H1 (cell line): ENCODE results near the gene SLC66A1. TPM values are rescaled to one million over a fixed set of nuclear protein-coding genes. Genes with fewer than 3 reads are reported as not detected.

Experiments used
- CTCF ChIA-PET: fragments of 300-600 bp; sonication (Branson Sonifier 250); formaldehyde crosslinking; loops from one replicate; lab custom pipeline; 2021; ENCODE audit not compliant: partially characterized antibody; lab: Charles Lee
- POLR2A ChIA-PET: fragments of 300-600 bp; sonication (Branson Sonifier 250); formaldehyde crosslinking; loops from one replicate; lab custom pipeline; 2021; ENCODE audit warnings: inconsistent platforms; ENCODE audit not compliant: partially characterized antibody; lab: Charles Lee
- DNase-seq, 2 experiments: peaks; one replicate each; pipeline versions ENCODE4 v3.0.0 to v3.0.0-alpha.2; 2010 to 2022; ENCODE audit warnings: low spot score in 2 of 2, low read depth in 1 of 2, mixed read lengths in 1 of 2
- FAIRE-seq: peaks from 2 replicates; lab custom pipeline; 2011; peaks lifted over from hg19 to GRCh38; lab: Jason Lieb, UNC
- H2AFZ ChIP-seq: 2 replicates; pipeline ENCODE4 v1.8.1; 2012; ENCODE audit warnings: low read length, inconsistent platforms
- H2AK5ac ChIP-seq: 2 replicates; pipeline ENCODE4 v1.6.1; 2013; ENCODE audit warnings: low read depth, low read length
- H2BK120ac ChIP-seq: replicated peaks from 2 replicates; pipeline ENCODE3; 2013; ENCODE audit warnings: low read depth, low read length, inconsistent platforms
- H2BK12ac ChIP-seq: 2 replicates; pipeline ENCODE4 v1.6.1; 2013; ENCODE audit warnings: low read depth, low read length
- H2BK15ac ChIP-seq: 2 replicates; pipeline ENCODE4 v1.6.1; 2013; ENCODE audit warnings: low read length
- H2BK20ac ChIP-seq: 2 replicates; pipeline ENCODE4 v1.6.1; 2013; ENCODE audit warnings: low read length
- H2BK5ac ChIP-seq: 2 replicates; pipeline ENCODE4 v1.6.1; 2013; ENCODE audit warnings: low read depth, low read length
- H3K14ac ChIP-seq: 2 replicates; pipeline ENCODE4 v1.6.1; 2013; ENCODE audit warnings: inconsistent platforms; ENCODE audit not compliant: insufficient read length
- H3K18ac ChIP-seq: 2 replicates; pipeline ENCODE4 v1.6.1; 2013; ENCODE audit warnings: low read length; ENCODE audit errors: extremely low read depth
- H3K23ac ChIP-seq: 2 replicates; pipeline ENCODE4 v1.6.1; 2013; ENCODE audit warnings: inconsistent platforms; ENCODE audit not compliant: insufficient read length
- H3K23me2 ChIP-seq: 2 replicates; pipeline ENCODE4 v1.6.1; 2013; ENCODE audit warnings: low read depth, low read length
- H3K27ac ChIP-seq: 2 replicates; pipeline ENCODE4 v1.6.1; 2011; ENCODE audit warnings: low read depth, low read length, inconsistent platforms
- H3K27me3 ChIP-seq, 4 experiments: replicated peaks in 1 of 4; 1 replicate in 1 of 4; 2 replicates in 3 of 4; pipeline versions ENCODE4 v1.6.1 to v1.8.1; 2011 to 2013; ENCODE audit warnings: low read length in 3 of 4, mild to moderate bottlenecking in 3 of 4, inconsistent platforms in 2 of 4, mixed read lengths in 2 of 4, moderate library complexity in 1 of 4; ENCODE audit not compliant: control insufficient read depth in 3 of 4, insufficient read depth in 3 of 4; ENCODE audit errors: extremely low read depth in 1 of 4
- H3K36me3 ChIP-seq, 4 experiments: 2 replicates each; pipeline versions ENCODE4 v1.6.1 to v1.8.1; 2011 to 2013; ENCODE audit warnings: mild to moderate bottlenecking in 4 of 4, low read length in 3 of 4, moderate library complexity in 2 of 4, control low read depth in 1 of 4, inconsistent platforms in 1 of 4; ENCODE audit not compliant: insufficient read depth in 4 of 4, control insufficient read depth in 2 of 4
- H3K4ac ChIP-seq: replicated peaks from 2 replicates; pipeline ENCODE3; 2013; ENCODE audit warnings: low read length, low read depth, mixed read lengths, inconsistent platforms; ENCODE audit not compliant: insufficient read length
- H3K4me1 ChIP-seq, 4 experiments: replicated peaks in 1 of 4; 1 replicate in 1 of 4; 2 replicates in 3 of 4; pipeline versions ENCODE4 v1.6.1 to v1.8.1; 2011 to 2013; ENCODE audit warnings: low read length in 3 of 4, inconsistent platforms in 2 of 4, mixed read lengths in 1 of 4; ENCODE audit not compliant: insufficient read depth in 4 of 4, control insufficient read depth in 3 of 4
- H3K4me2 ChIP-seq, 2 experiments: 2 replicates each; pipeline versions ENCODE4 v1.6.1 to v1.8.1; 2011 to 2013; ENCODE audit warnings: low read depth in 2 of 2, low read length in 2 of 2, control low read depth in 1 of 2, inconsistent platforms in 1 of 2, mild to moderate bottlenecking in 1 of 2; ENCODE audit not compliant: insufficient read depth in 1 of 2
- H3K4me3 ChIP-seq, 4 experiments: fragments of 200-600, 300-600 bp in 1 of 4; sonication (generic), shearing (Covaris generic), sonication (Bioruptor Twin) in 1 of 4; 2 replicates each; pipeline versions ENCODE4 v1.5.1 to v1.8.1; 2011 to 2016; ENCODE audit warnings: low read length in 4 of 4, low read depth in 3 of 4, control low read depth in 2 of 4, inconsistent platforms in 2 of 4, mild to moderate bottlenecking in 2 of 4, mixed read lengths in 1 of 4, moderate library complexity in 1 of 4; ENCODE audit not compliant: insufficient read depth in 2 of 4; ENCODE audit errors: extremely low read depth in 1 of 4
- H3K56ac ChIP-seq: replicated peaks from 2 replicates; pipeline ENCODE3; 2013; ENCODE audit warnings: low read depth, mild to moderate bottlenecking, mixed read lengths, low read length, inconsistent platforms; ENCODE audit not compliant: insufficient read length
- H3K79me1 ChIP-seq: 2 replicates; pipeline ENCODE4 v1.6.1; 2013; ENCODE audit warnings: low read depth, low read length, control low read depth
- H3K79me2 ChIP-seq, 2 experiments: 2 replicates each; pipeline versions ENCODE4 v1.6.1 to v1.8.1; 2012 to 2013; ENCODE audit warnings: low read length in 2 of 2, mild to moderate bottlenecking in 2 of 2, inconsistent platforms in 1 of 2; ENCODE audit not compliant: insufficient read depth in 2 of 2, control insufficient read depth in 1 of 2
- H3K9ac ChIP-seq, 4 experiments: replicated peaks in 1 of 4; 1 replicate in 1 of 4; 2 replicates in 3 of 4; pipeline versions ENCODE4 v1.6.1 to v1.8.1; 2011 to 2013; ENCODE audit warnings: low read depth in 3 of 4, low read length in 3 of 4, control low read depth in 2 of 4, mild to moderate bottlenecking in 2 of 4, moderate library complexity in 2 of 4, inconsistent platforms in 1 of 4; ENCODE audit errors: extremely low read depth in 1 of 4
- H3K9me3 ChIP-seq, 2 experiments: 2 replicates each; pipeline versions ENCODE4 v1.6.1 to v1.8.1; 2012 to 2013; ENCODE audit warnings: mild to moderate bottlenecking in 2 of 2, moderate library complexity in 2 of 2, control low read depth in 1 of 2, inconsistent platforms in 1 of 2, low read depth in 1 of 2, low read length in 1 of 2, mixed read lengths in 1 of 2; ENCODE audit not compliant: insufficient read depth in 2 of 2
- H4K20me1 ChIP-seq, 2 experiments: replicated peaks in 1 of 2; 2 replicates each; pipeline versions ENCODE3 to v1.8.1; 2011 to 2013; ENCODE audit warnings: inconsistent platforms in 2 of 2, low read length in 2 of 2, mild to moderate bottlenecking in 1 of 2; ENCODE audit not compliant: insufficient read depth in 2 of 2, control insufficient read depth in 1 of 2
- H4K5ac ChIP-seq: 2 replicates; pipeline ENCODE4 v1.6.1; 2013; ENCODE audit warnings: low read length, low read depth, mixed read lengths, inconsistent platforms; ENCODE audit not compliant: insufficient read length
- H4K8ac ChIP-seq: 2 replicates; pipeline ENCODE4 v1.8.0; 2013; ENCODE audit warnings: mild to moderate bottlenecking, moderate library complexity, low read length, inconsistent platforms; ENCODE audit not compliant: insufficient read depth; ENCODE audit errors: extremely low read depth
- H4K91ac ChIP-seq: replicated peaks from 2 replicates; pipeline ENCODE3; 2013; ENCODE audit warnings: low read length, mixed read lengths, inconsistent platforms; ENCODE audit not compliant: insufficient read length
- E2F6 ChIP-seq: IDR thresholded peaks from 2 replicates; pipeline ENCODE4 v1.6.1; 2012; ENCODE audit warnings: inconsistent platforms
- HDAC2 ChIP-seq, 2 experiments: fragments of 300-600 bp in 1 of 2; sonication (generic) in 1 of 2; IDR thresholded peaks; 2 replicates each; pipeline ENCODE4 v1.6.1; 2011 to 2012; ENCODE audit warnings: low read depth in 2 of 2, low read length in 2 of 2, mild to moderate bottlenecking in 2 of 2, moderate library complexity in 2 of 2, borderline replicate concordance in 1 of 2, inconsistent platforms in 1 of 2
- SP1 ChIP-seq: IDR thresholded peaks from 2 replicates; pipeline ENCODE4 v1.6.1; 2011; ENCODE audit warnings: low read depth, low read length
- WGBS, 2 experiments: shearing (Covaris generic) in 1 of 2; methylation state at CpG; one replicate each; pipeline versions ENCODE4 v1.1.6 to v1.1.7; 2013 to 2015; ENCODE audit warnings: low lambda C conversion rate in 2 of 2, mixed read lengths in 2 of 2, inconsistent platforms in 1 of 2, low coverage in 1 of 2, missing lambda C conversion rate in 1 of 2; ENCODE audit not compliant: insufficient replicate concordance in 2 of 2, insufficient coverage in 1 of 2, insufficient read length in 1 of 2; ENCODE audit errors: extremely low coverage in 1 of 2, missing lambda C conversion rate in 1 of 2; 5-methylcytosine and 5-hydroxymethylcytosine counted together
- polyA plus RNA-seq, 7 experiments: library from polyadenylated mRNA; depleted of rRNA in 3 of 7; stranded (reverse) in 5 of 7; unstranded in 2 of 7; fragments of >200 nt in 5 of 7; fragments of 200-250 nt in 2 of 7; gene quantifications; 1 replicate in 5 of 7; 2 replicates in 1 of 7; 4 replicates in 1 of 7; pipeline versions ENCODE4 v1.2.1 to v1.2.3, GENCODE V29; 2011 to 2013; ENCODE audit warnings: missing spikeins in 2 of 7, mixed read lengths in 2 of 7
- total RNA-seq: library from RNA; stranded (reverse); fragmentation: NEBNext Ultra II Directional; extraction: Animal tissue kit (Norgen Biotek cat#: 25700); gene quantifications from 2 replicates; pipeline ENCODE4 v1.2.1, GENCODE V29; 2021

SLC66A1 gene
- total and polyA plus RNA-seq, 2 of the 8 experiments (the other 6 are each of a cell fraction or from before 2014, with no cell fraction given): 16.8 to 27.9 TPM

GRCh38 chr1:19287436-19288185, 24.5 kb upstream of the SLC66A1 start:
- H3K4me1 ChIP-seq: no peaks in the 10 kb centered on the region
- POLR2A ChIA-PET: interaction anchor here (0.5 to 1.8 kb wide), 7 partner anchors 10 to 303 kb away, joined by 3 to 7 read pairs (median 3); partner anchors contain the start of genes EMC1 and MRTO4
- TF ChIP-seq HDAC2 (IDR thresholded peaks at IDR 0.05; ENCODE audit: borderline replicate concordance in 1 of 2, low read depth in 2 of 2, low read length in 2 of 2) (no peak), E2F6 (no peak), SP1 (no peak)

More at GRCh38 chr1:19287436-19288185, 24.5 kb upstream of the SLC66A1 start:
- no peak overlapping the region for H2AK5ac ChIP-seq
- H4K20me1 ChIP-seq: peaks cover 0 to 3% of the 10 kb centered on the region in 2 experiments
- H2BK120ac ChIP-seq: no peak overlapping the region
- WGBS, 2 experiments: 85% methylated on average over 13 of the region's 13 CpGs; no CpG with 5 or more reads in 1 of the 2 experiments
- no peak overlapping the region for H4K5ac ChIP-seq
- H2BK12ac ChIP-seq: 0 out of 2 replicates have a peak overlapping the region, but pooled peaks have one; percentile 3
- H3K23ac ChIP-seq: no peak overlapping the region
- H3K18ac ChIP-seq: no peak overlapping the region
- no peak overlapping the region for H4K8ac ChIP-seq
- peaks cover 8 to 26% (median 20%) of the 10 kb centered on the region in 4 experiments for H3K27me3 ChIP-seq
- CTCF ChIA-PET: interaction anchor here (0.6 to 1.3 kb wide), 3 partner anchors 24 to 614 kb away, joined by 3 read pairs; no protein-coding TSS in a partner anchor
- no peak overlapping the region for H3K4me2 ChIP-seq
- H4K91ac ChIP-seq: no peak overlapping the region
- no peak for FAIRE-seq
- H2AFZ ChIP-seq: no peak overlapping the region
- no peak overlapping the region for H3K14ac ChIP-seq
- DNase-seq: no peak
- no peaks in the 10 kb centered on the region for H3K79me2 ChIP-seq
- H2BK20ac ChIP-seq: no peak overlapping the region
- no peak overlapping the region for H3K9ac ChIP-seq
- peaks cover 4% of the 10 kb centered on the region for H3K23me2 ChIP-seq
- H3K56ac ChIP-seq: no peak overlapping the region
- no peak overlapping the region for H2BK5ac ChIP-seq
- no peak overlapping the region for H3K27ac ChIP-seq
- H3K79me1 ChIP-seq: no peaks in the 10 kb centered on the region
- H3K4ac ChIP-seq: no peak overlapping the region
- no peak overlapping the region for H2BK15ac ChIP-seq
- H3K9me3 ChIP-seq: no peaks in the 10 kb centered on the region
- H3K36me3 ChIP-seq: no peaks in the 10 kb centered on the region
- H3K4me3 ChIP-seq: no peak overlapping the region
